Measurements from ENCODE around the gene SCUBE1. TPM values are rescaled to one million over a fixed set of nuclear protein-coding genes. Genes with fewer than 3 reads are reported as not detected.
A peak's percentile ranks its signal among the peaks of the same experiment; 100 is the strongest.

Gene SCUBE1
- total RNA-seq, 4 donors from 2014 or later = 81.3 to 214 (median 141) TPM

DNA sequence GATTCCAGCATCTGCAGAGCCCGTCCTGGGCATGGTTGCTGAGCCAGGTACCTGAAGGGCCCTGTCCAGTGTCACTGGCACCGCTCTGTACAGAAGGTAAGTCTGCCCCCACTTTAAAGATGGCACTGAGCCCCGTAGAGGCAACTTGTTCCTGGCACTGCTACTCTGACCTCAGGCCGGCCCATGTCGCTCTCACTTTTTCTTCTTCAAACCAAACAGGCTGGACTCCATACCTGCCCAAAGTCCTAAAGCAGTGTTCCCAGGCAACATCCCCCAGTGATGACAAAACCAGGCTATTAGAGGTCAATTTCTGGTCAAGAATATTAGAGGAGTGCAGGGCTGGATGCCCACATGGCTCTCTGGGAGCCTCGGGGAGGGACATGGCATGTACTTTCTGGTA, 109.6 kb downstream of the SCUBE1 start:
- Histone ChIP-seq H3K4me1 (peaks cover 0 to 12% (median 0%) of the 10 kb centered on the region in 4 donors), H3K27ac (no peak overlapping the region), H3K36me3 (no peaks in the 10 kb centered on the region), H3K9me3 (no peaks in the 10 kb centered on the region), H3K27me3 (peaks cover 0 to 7% of the 10 kb centered on the region in 2 donors), H3K4me3 (no peak overlapping the region)
- TF ChIP-seq EP300 (IDR thresholded peaks at IDR 0.05) (no peak), POLR2A (IDR thresholded peaks at IDR 0.05) (no peak)
- TF ChIP-seq, protein P1, sequence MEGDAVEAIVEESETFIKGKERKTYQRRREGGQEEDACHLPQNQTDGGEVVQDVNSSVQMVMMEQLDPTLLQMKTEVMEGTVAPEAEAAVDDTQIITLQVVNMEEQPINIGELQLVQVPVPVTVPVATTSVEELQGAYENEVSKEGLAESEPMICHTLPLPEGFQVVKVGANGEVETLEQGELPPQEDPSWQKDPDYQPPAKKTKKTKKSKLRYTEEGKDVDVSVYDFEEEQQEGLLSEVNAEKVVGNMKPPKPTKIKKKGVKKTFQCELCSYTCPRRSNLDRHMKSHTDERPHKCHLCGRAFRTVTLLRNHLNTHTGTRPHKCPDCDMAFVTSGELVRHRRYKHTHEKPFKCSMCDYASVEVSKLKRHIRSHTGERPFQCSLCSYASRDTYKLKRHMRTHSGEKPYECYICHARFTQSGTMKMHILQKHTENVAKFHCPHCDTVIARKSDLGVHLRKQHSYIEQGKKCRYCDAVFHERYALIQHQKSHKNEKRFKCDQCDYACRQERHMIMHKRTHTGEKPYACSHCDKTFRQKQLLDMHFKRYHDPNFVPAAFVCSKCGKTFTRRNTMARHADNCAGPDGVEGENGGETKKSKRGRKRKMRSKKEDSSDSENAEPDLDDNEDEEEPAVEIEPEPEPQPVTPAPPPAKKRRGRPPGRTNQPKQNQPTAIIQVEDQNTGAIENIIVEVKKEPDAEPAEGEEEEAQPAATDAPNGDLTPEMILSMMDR (IDR thresholded peaks at IDR 0.05) = no peak
- DNase-seq (ENCODE audit: low spot score in 2 of 2) = no peak
- 75 to 87% methylated on average over 4 to 6 of the region's 6 CpGs for WGBS, 2 donors

DNA sequence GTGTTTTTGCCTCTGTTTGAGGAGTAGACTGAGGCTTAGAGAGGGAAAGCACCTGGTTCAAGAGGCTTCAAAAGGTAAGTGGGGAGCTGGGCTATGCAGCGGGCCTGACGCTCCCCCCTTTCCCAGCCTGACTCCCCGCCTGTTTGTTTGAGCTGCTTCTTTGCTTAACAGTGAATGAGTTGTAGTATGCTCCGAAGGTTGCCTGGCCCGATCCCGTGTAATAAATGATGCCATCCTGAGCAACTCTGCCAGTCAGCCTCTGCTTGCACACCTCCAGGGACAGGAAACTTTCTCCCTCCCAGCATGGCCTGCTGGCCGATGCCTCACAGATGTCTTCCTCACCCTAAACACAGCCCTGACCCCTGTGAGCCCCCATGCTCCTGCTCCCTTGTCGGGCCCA, 110.7 kb downstream of the SCUBE1 start:
- DNase-seq (ENCODE audit: low spot score in 2 of 2) = no peak
- TF ChIP-seq, protein P1 (IDR thresholded peaks at IDR 0.05) = no peak
- TF ChIP-seq EP300 (IDR thresholded peaks at IDR 0.05) = no peak
- no peak for TF ChIP-seq POLR2A (IDR thresholded peaks at IDR 0.05)
- no peak overlapping the region for H3K4me3 ChIP-seq
- no peaks in the 10 kb centered on the region for H3K9me3 ChIP-seq
- peaks cover 0 to 7% of the 10 kb centered on the region in 2 donors for H3K27me3 ChIP-seq
- H3K4me1 ChIP-seq = peaks cover 0 to 5% (median 0%) of the 10 kb centered on the region in 4 donors
- WGBS, 2 donors = 77 to 86% methylated on average over 8 of the region's 8 CpGs
- no peaks in the 10 kb centered on the region for H3K36me3 ChIP-seq
- no peak overlapping the region for H3K27ac ChIP-seq

DNA sequence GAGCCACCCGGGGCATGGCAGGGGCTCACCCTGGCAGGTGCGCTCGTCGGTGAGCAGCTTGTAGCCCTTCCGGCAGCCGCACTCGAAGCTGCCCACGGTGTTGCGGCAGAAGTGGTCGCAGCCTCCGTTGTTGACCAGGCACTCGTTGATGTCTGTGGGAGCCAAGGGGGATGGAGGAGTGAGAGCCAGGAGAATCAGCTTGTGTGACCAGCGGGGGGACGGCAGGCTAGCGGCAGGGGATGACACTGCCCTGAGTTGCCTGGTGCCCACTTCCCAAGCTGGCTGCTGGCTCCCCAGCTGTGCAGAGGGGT, 111.5 kb downstream of the SCUBE1 start:
- DNase-seq (ENCODE audit: low spot score in 2 of 2) = no peak
- no peaks in the 10 kb centered on the region for H3K9me3 ChIP-seq
- peaks cover 0 to 7% of the 10 kb centered on the region in 2 donors for H3K27me3 ChIP-seq
- TF ChIP-seq POLR2A (IDR thresholded peaks at IDR 0.05) (no peak), EP300 (IDR thresholded peaks at IDR 0.05) (no peak)
- TF ChIP-seq, protein P1 (IDR thresholded peaks at IDR 0.05) = no peak
- peaks cover 0 to 11% (median 0%) of the 10 kb centered on the region in 4 donors for H3K4me1 ChIP-seq
- H3K27ac ChIP-seq = no peak overlapping the region
- 70 to 71% methylated on average over 11 to 15 of the region's 15 CpGs for WGBS, 2 donors
- H3K36me3 ChIP-seq = no peaks in the 10 kb centered on the region
- no peak overlapping the region for H3K4me3 ChIP-seq

DNA sequence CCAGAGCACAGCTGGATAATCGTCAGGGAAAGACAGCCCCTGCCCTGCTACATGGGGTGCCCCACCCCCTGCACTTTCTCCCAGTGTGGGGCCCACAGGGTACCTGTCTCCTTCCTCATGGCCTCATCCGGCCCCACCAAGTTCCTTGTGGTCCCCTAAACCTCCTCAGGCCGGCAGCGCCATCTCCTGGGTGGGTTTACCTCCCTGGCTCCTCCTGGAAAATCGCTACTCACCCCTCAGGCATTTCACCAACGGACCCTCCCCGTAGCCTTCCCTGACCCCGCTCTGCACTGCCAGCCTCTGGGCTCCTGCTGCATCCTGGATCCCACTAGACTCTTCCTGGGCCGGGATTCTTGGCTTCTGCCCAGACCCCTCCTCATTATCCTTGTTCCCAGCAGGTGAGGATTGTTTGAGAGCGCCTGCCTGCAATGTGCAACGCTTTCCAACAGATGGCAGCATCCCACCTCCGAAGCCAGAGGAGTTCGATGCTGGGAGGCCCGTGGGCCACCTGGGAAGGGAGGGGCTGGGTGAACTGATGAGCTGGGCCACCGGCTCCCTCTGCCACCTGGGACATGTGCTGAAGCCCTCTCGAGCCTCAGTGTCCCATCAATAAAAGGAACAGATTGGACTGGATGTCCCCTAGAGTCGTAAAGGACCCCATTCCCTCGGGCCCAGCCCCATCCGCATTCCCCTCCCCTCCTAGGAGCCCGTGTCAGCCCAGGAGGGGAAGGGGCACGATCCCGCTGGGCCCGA, 112.0 kb downstream of the SCUBE1 start:
- H3K36me3 ChIP-seq = no peaks in the 10 kb centered on the region

DNA sequence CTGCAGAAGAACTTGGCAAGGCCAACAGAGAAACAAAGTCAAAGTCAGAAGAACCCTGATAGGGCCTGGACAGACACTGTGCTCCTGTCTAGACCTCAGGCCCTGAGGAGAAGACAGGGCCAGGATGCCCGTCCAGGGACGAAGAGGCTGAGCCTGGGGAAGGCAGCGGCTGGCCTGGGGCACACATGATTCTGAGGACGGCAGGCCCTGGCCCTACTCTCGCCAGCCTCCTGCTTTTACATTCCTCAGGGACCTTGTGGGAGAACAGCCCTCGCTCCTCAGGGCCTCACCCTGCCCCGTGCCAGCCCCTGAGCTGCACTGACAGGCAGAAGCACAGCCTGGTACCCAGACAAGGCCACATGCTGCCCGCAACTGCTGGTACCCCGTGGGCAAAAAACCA, 112.6 kb downstream of the SCUBE1 start:
- no peak for DNase-seq (ENCODE audit: low spot score in 2 of 2)
- 66 to 91% methylated on average over 4 to 7 of the region's 9 CpGs for WGBS, 2 donors
- no peak overlapping the region for H3K27ac ChIP-seq
- H3K4me1 ChIP-seq = peaks cover 0 to 17% (median 0%) of the 10 kb centered on the region in 4 donors
- H3K4me3 ChIP-seq = no peak overlapping the region
- no peaks in the 10 kb centered on the region for H3K9me3 ChIP-seq
- peaks cover 0 to 7% of the 10 kb centered on the region in 2 donors for H3K27me3 ChIP-seq
- TF ChIP-seq POLR2A (IDR thresholded peaks at IDR 0.05) = no peak
- no peaks in the 10 kb centered on the region for H3K36me3 ChIP-seq

More for the DNA sequence above, 112.0 kb downstream of the SCUBE1 start:
- Histone ChIP-seq H3K27ac (no peak overlapping the region), H3K9me3 (no peaks in the 10 kb centered on the region), H3K4me1 (peaks cover 0 to 16% (median 0%) of the 10 kb centered on the region in 4 donors), H3K27me3 (peaks cover 0 to 7% of the 10 kb centered on the region in 2 donors), H3K4me3 (no peak overlapping the region)
- TF ChIP-seq, protein P1 (IDR thresholded peaks at IDR 0.05) = peak; percentile 81 to 91 (median 84)
- TF ChIP-seq EP300 (IDR thresholded peaks at IDR 0.05) (no peak), POLR2A (IDR thresholded peaks at IDR 0.05) (no peak)
- WGBS, 2 donors = 21 to 26% methylated on average over 14 to 19 of the region's 23 CpGs
- peak in 1 of 2 donors; percentile 43 for DNase-seq (ENCODE audit: low spot score in 2 of 2)
